A549 (cell line): Measurements from ENCODE around the gene MINDY3. TPM values are rescaled to one million over a fixed set of nuclear protein-coding genes. Genes with fewer than 3 reads are reported as not detected.

Source experiments
- ATAC-seq, 2 experiments: fragments of 200-7000 bp in 1 of 2; fragments of >200 bp in 1 of 2; cut with Nextera tagmentation in 1 of 2; cut with Tn5 transposase in 1 of 2; 3 replicates each; pipeline versions ENCODE4 v1.8.0 to v1.9.1; 2018 to 2020; ENCODE audit warnings: mild to moderate bottlenecking in 1 of 2, moderate library complexity in 1 of 2
- CTCF ChIA-PET: fragments of 300-600 bp; sonication (Branson Sonifier 250); formaldehyde crosslinking; extraction: SDS; loops from one replicate; lab custom pipeline; 2021; ENCODE audit warnings: antibody characterized with exemption, inconsistent platforms; lab: Yijun Ruan, JAX
- POLR2A ChIA-PET: fragments of 350-600 bp; formaldehyde crosslinking; extraction: SDS; loops from one replicate; lab custom pipeline; 2021; ENCODE audit warnings: antibody characterized with exemption, inconsistent platforms; lab: Yijun Ruan, JAX
- DNase-seq, 2 experiments: peaks; one replicate each; pipeline versions ENCODE4 v3.0.0 to v3.0.0-alpha.2; 2011 to 2016; ENCODE audit warnings: low read depth in 1 of 2, low spot score in 1 of 2
- FAIRE-seq: peaks from 2 replicates; lab custom pipeline; 2011; peaks lifted over from hg19 to GRCh38; lab: Jason Lieb, UNC
- H3K27ac ChIP-seq, 2 experiments: fragments of >200 bp; sonication (Bioruptor Twin); formaldehyde crosslinking; 3 replicates each; pipeline ENCODE4 v1.5.1; 2016 to 2017
- H3K4me1 ChIP-seq: fragments of >200 bp; sonication (Bioruptor Twin); formaldehyde crosslinking; 3 replicates; pipeline ENCODE4 v1.6.1; 2016
- H3K4me2 ChIP-seq: fragments of >200 bp; sonication (Bioruptor Twin); formaldehyde crosslinking; 3 replicates; pipeline ENCODE4 v1.6.1; 2016
- H3K4me3 ChIP-seq: fragments of >200 bp; sonication (Bioruptor Twin); formaldehyde crosslinking; 3 replicates; pipeline ENCODE4 v1.5.1; 2016
- H3K9me3 ChIP-seq: fragments of >200 bp; sonication (Bioruptor Twin); formaldehyde crosslinking; 3 replicates; pipeline ENCODE4 v1.6.1; 2016
- BHLHE40 ChIP-seq: IDR thresholded peaks from 2 replicates; pipeline ENCODE4 v1.6.1; 2012; ENCODE audit warnings: low read depth, low read length, inconsistent platforms
- CHD2 ChIP-seq: fragments of 150-350 bp; IDR thresholded peaks from 2 replicates; pipeline ENCODE4 v1.6.1; 2014; ENCODE audit warnings: low read length; ENCODE audit not compliant: partially characterized antibody
- EHMT2 ChIP-seq: fragments of 200-600 bp; sonication (generic); IDR thresholded peaks from 2 replicates; pipeline ENCODE4 v1.6.1; 2016; ENCODE audit warnings: antibody characterized with exemption, low read depth, mild to moderate bottlenecking, moderate library complexity
- ESRRA ChIP-seq: fragments of 150-350 bp; IDR thresholded peaks from 2 replicates; pipeline ENCODE4 v1.6.1; 2014; ENCODE audit warnings: mild to moderate bottlenecking, low read length, borderline replicate concordance
- FOXS1 ChIP-seq: fragments of 250-450 bp; sonication (Bioruptor Pico); IDR thresholded peaks from 2 replicates; pipeline ENCODE4 v1.5.0; 2020; ENCODE audit warnings: mild to moderate bottlenecking, moderate library complexity
- HEYL ChIP-seq: fragments of 250-450 bp; sonication (Bioruptor Pico); IDR thresholded peaks from 2 replicates; pipeline ENCODE4 v1.8.0; 2021; ENCODE audit warnings: mild to moderate bottlenecking, moderate library complexity
- HOXA7 ChIP-seq: fragments of 250-450 bp; sonication (Bioruptor Pico); IDR thresholded peaks from 2 replicates; pipeline ENCODE4 v1.5.0; 2020; ENCODE audit warnings: mild to moderate bottlenecking, moderate library complexity
- KDM1A ChIP-seq: fragments of 200-600 bp; sonication (generic); IDR thresholded peaks from 2 replicates; pipeline ENCODE4 v1.6.1; 2016; ENCODE audit warnings: low read depth, mild to moderate bottlenecking
- MAFK ChIP-seq: fragments of 450-650 bp; IDR thresholded peaks from 2 replicates; pipeline ENCODE4 v1.6.1; 2014; ENCODE audit not compliant: partially characterized antibody
- PHF8 ChIP-seq: fragments of 200-600 bp; sonication (generic); IDR thresholded peaks from 2 replicates; pipeline ENCODE4 v1.6.1; 2016; ENCODE audit warnings: low read depth, mild to moderate bottlenecking, antibody characterized with exemption, moderate library complexity, borderline replicate concordance
- POLR2A ChIP-seq: IDR thresholded peaks from 2 replicates; pipeline ENCODE4 v1.6.1; 2012; ENCODE audit warnings: mild to moderate bottlenecking, low read length
- RARB ChIP-seq: fragments of 250-450 bp; sonication (Bioruptor Pico); IDR thresholded peaks from 2 replicates; pipeline ENCODE4 v1.8.0; 2021; ENCODE audit warnings: mild to moderate bottlenecking, moderate library complexity
- RFX5 ChIP-seq: fragments of 450-650 bp; IDR thresholded peaks from 2 replicates; pipeline ENCODE4 v1.7.1; 2014; ENCODE audit warnings: antibody characterized with exemption, mild to moderate bottlenecking, moderate library complexity
- TFCP2L1 ChIP-seq: fragments of 250-450 bp; sonication (Bioruptor Pico); IDR thresholded peaks from 2 replicates; pipeline ENCODE4 v1.5.0; 2021; ENCODE audit warnings: mild to moderate bottlenecking
- USF2 ChIP-seq: fragments of 450-650 bp; IDR thresholded peaks from 2 replicates; pipeline ENCODE4 v1.6.1; 2014; ENCODE audit warnings: antibody characterized with exemption
- WGBS: methylation state at CpG from one replicate; pipeline ENCODE4 v1.1.6; 2017; ENCODE audit errors: missing lambda C conversion rate; 5-methylcytosine and 5-hydroxymethylcytosine counted together
- polyA plus RNA-seq, 4 experiments: library from polyadenylated mRNA; depleted of rRNA in 3 of 4; stranded (reverse); fragments of >200 nt; fragmentation: RNase III in 1 of 4; extraction: RNeasy Plus Mini Kit Qiagen cat#74134 plus additional on column Dnase treatment in 1 of 4; gene quantifications; 2 replicates in 3 of 4; 3 replicates in 1 of 4; pipeline ENCODE4 v1.2.3, GENCODE V29; 2011 to 2017
- TF ChIP-seq, protein P1 (sequence below): fragments of >200 bp; sonication (Bioruptor Twin); formaldehyde crosslinking; IDR thresholded peaks from 3 replicates; pipeline ENCODE4 v1.6.1; 2016
- TF ChIP-seq, protein P2 (sequence below): fragments of 200-600 bp; sonication (generic); IDR thresholded peaks from 2 replicates; pipeline ENCODE4 v1.6.1; 2016; ENCODE audit warnings: antibody characterized with exemption, mild to moderate bottlenecking, moderate library complexity

MINDY3 gene
- polyA plus RNA-seq, 2 of the 4 experiments (the other 2 are of a cell fraction), result 14.4 to 25.3 TPM

- DNase-seq, result no peak
- no peaks in the 10 kb centered on the region for H3K4me1 ChIP-seq
- FAIRE-seq, result no peak
- ChIA-PET CTCF (interaction anchor here (1.0 kb wide), 1 partner anchor 11 kb away, joined by 3 read pairs; the partner anchor contains the start of gene MINDY3), POLR2A (interaction anchor here (1.7 kb wide), 1 partner anchor 11 kb away, joined by 6 read pairs; the partner anchor contains the start of gene MINDY3)
- 88% methylated on average over 4 of the region's 4 CpGs for WGBS
- no peaks in the 10 kb centered on the region for H3K9me3 ChIP-seq
- H3K4me2 ChIP-seq, result no peak overlapping the region
- H3K27ac ChIP-seq, result no peak overlapping the region
- no peak overlapping the region for H3K4me3 ChIP-seq
- no peak for ATAC-seq
- no peak for TF ChIP-seq POLR2A
- TF ChIP-seq BHLHE40, result no peak
These were observed 11.0 kb downstream of the MINDY3 start for GRCh38 chr10:15849316-15849715.

DNA sequence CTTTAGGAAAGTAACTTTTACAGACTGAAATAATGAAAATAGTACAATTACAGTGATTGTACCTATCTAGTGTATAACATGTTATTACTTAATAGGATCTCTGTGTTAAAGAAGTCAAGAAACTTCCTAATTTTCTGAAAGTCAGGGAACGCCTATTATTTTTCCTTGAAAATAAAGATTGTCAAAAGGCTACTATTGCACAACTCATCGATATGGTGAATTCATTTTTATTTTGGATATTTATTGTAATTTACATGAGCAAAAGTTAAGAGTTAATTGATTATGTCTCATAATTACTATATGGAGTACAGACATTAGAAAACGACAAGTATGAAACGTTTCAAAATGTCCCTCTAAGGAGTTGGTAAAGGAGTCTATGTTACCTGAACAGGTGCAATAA is 12.8 kb downstream of the MINDY3 start:
- ATAC-seq (no peak), DNase-seq (no peak), FAIRE-seq (no peak)
- no peaks in the 10 kb centered on the region for H3K4me1 ChIP-seq
- 91% methylated on average over 4 of the region's 4 CpGs for WGBS
- no peak overlapping the region for H3K4me2 ChIP-seq
- no peaks in the 10 kb centered on the region for H3K9me3 ChIP-seq
- H3K4me3 ChIP-seq, result no peak overlapping the region
- ChIA-PET CTCF (no interaction called here), POLR2A (no interaction called here)
- H3K27ac ChIP-seq, result no peak overlapping the region
- no peak for TF ChIP-seq USF2
- TF ChIP-seq RFX5, result no peak
- TF ChIP-seq, protein P1, sequence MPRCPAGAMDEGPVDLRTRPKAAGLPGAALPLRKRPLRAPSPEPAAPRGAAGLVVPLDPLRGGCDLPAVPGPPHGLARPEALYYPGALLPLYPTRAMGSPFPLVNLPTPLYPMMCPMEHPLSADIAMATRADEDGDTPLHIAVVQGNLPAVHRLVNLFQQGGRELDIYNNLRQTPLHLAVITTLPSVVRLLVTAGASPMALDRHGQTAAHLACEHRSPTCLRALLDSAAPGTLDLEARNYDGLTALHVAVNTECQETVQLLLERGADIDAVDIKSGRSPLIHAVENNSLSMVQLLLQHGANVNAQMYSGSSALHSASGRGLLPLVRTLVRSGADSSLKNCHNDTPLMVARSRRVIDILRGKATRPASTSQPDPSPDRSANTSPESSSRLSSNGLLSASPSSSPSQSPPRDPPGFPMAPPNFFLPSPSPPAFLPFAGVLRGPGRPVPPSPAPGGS, result no peak
- no peak for TF ChIP-seq RARB
- no peak for TF ChIP-seq ESRRA
- TF ChIP-seq PHF8, result no peak
- no peak for TF ChIP-seq CHD2
- no peak for TF ChIP-seq HOXA7
- no peak for TF ChIP-seq TFCP2L1 (CRISPR knock-in tag)
- TF ChIP-seq EHMT2, result no peak
- no peak for TF ChIP-seq HEYL (CRISPR knock-in tag)
- no peak for TF ChIP-seq KDM1A
- TF ChIP-seq, protein P2, sequence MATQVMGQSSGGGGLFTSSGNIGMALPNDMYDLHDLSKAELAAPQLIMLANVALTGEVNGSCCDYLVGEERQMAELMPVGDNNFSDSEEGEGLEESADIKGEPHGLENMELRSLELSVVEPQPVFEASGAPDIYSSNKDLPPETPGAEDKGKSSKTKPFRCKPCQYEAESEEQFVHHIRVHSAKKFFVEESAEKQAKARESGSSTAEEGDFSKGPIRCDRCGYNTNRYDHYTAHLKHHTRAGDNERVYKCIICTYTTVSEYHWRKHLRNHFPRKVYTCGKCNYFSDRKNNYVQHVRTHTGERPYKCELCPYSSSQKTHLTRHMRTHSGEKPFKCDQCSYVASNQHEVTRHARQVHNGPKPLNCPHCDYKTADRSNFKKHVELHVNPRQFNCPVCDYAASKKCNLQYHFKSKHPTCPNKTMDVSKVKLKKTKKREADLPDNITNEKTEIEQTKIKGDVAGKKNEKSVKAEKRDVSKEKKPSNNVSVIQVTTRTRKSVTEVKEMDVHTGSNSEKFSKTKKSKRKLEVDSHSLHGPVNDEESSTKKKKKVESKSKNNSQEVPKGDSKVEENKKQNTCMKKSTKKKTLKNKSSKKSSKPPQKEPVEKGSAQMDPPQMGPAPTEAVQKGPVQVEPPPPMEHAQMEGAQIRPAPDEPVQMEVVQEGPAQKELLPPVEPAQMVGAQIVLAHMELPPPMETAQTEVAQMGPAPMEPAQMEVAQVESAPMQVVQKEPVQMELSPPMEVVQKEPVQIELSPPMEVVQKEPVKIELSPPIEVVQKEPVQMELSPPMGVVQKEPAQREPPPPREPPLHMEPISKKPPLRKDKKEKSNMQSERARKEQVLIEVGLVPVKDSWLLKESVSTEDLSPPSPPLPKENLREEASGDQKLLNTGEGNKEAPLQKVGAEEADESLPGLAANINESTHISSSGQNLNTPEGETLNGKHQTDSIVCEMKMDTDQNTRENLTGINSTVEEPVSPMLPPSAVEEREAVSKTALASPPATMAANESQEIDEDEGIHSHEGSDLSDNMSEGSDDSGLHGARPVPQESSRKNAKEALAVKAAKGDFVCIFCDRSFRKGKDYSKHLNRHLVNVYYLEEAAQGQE, result no peak

DNA sequence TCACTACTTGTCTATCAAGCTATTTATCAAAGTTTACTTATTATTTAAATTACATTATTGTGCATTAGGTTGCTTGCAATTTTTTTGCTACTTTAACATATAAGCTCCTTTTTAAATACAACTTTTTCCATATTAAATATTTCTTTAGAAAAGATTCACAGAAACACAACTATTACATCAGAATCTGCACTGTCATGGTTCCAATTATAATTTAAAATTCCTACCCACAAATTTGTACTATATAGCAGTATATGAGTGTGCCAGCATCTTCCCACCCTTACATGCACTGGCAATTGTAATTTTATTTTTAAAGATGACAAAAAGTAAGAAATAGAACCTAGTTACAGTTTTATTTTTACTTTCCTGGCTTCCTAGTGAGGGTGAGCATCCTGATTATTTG is 15.8 kb downstream of the MINDY3 start:
- no peaks in the 10 kb centered on the region for H3K9me3 ChIP-seq
- TF ChIP-seq FOXS1 (CRISPR knock-in tag) (no peak), MAFK (peak; percentile 17)
- TF ChIP-seq, all 56 proteins: peak for 1
- ChIA-PET POLR2A (no interaction called here), CTCF (no interaction called here)
- Histone ChIP-seq H3K4me2 (no peak overlapping the region), H3K4me1 (no peaks in the 10 kb centered on the region), H3K4me3 (no peak overlapping the region), H3K27ac (no peak overlapping the region)
- ATAC-seq (no peak), DNase-seq (no peak), FAIRE-seq (no peak)
